Caco-2 (cell line): ENCODE data around the gene C2orf68. TPM values are rescaled to one million over a fixed set of nuclear protein-coding genes. Genes with fewer than 3 reads are reported as not detected.

Experiments used
- BruUV-seq: library from RNA; stranded (reverse); fragments of 400-500 nt; replicated peaks from 2 replicates; lab custom pipeline; 2021; lab: Mats Ljungman, UMichigan
- CTCF ChIA-PET: fragments of 300-600 bp; sonication (Branson Sonifier 250); formaldehyde crosslinking; loops from one replicate; lab custom pipeline; 2022; ENCODE audit warnings: antibody characterized with exemption; lab: Charles Lee
- POLR2A ChIA-PET: fragments of 300-600 bp; sonication (Branson Sonifier 250); formaldehyde crosslinking; loops from one replicate; lab custom pipeline; 2022; ENCODE audit warnings: antibody characterized with exemption; lab: Charles Lee
- DNase-seq, 2 experiments: peaks; one replicate each; pipeline versions ENCODE4 v3.0.0 to v3.0.0-alpha.2; 2020 to 2022
- H3K27me3 ChIP-seq: replicated peaks from 2 replicates; pipeline ENCODE4 v1.6.0; 2011; ENCODE audit warnings: low read length; ENCODE audit not compliant: control insufficient read depth, insufficient read depth
- H3K36me3 ChIP-seq: 2 replicates; pipeline ENCODE4 v1.5.1; 2011; ENCODE audit warnings: low read length; ENCODE audit not compliant: control insufficient read depth, insufficient read depth
- H3K4me1 ChIP-seq: fragments of 250-450 bp; sonication (Bioruptor Pico); 2 replicates; pipeline ENCODE4 v1.5.1; 2020; ENCODE audit warnings: mild to moderate bottlenecking
- H3K4me3 ChIP-seq: 2 replicates; pipeline ENCODE4 v1.5.1; 2011; ENCODE audit warnings: low read depth, mild to moderate bottlenecking, control low read depth, low read length
- H3K9me3 ChIP-seq: fragments of 250-450 bp; sonication (Bioruptor Pico); 2 replicates; pipeline ENCODE4 v1.5.1; 2020; ENCODE audit warnings: mild to moderate bottlenecking, moderate library complexity
- H3K27ac Mint-ChIP-seq: one replicate; pipeline ENCODE4 v1.8.0; 2022; ENCODE audit warnings: mixed read lengths; ENCODE audit not compliant: unreplicated experiment
- H3K27me3 Mint-ChIP-seq: one replicate; pipeline ENCODE4 v1.8.0; 2022; ENCODE audit warnings: mixed read lengths; ENCODE audit not compliant: insufficient read depth, unreplicated experiment
- H3K36me3 Mint-ChIP-seq: one replicate; pipeline ENCODE4 v1.8.0; 2022; ENCODE audit warnings: mild to moderate bottlenecking, mixed read lengths; ENCODE audit not compliant: insufficient read depth, unreplicated experiment
- H3K4me1 Mint-ChIP-seq: one replicate; pipeline ENCODE4 v1.8.0; 2022; ENCODE audit warnings: low read depth, mixed read lengths; ENCODE audit not compliant: unreplicated experiment
- H3K4me3 Mint-ChIP-seq: one replicate; pipeline ENCODE4 v1.8.0; 2022; ENCODE audit warnings: mild to moderate bottlenecking, moderate library complexity, mixed read lengths; ENCODE audit not compliant: unreplicated experiment
- H3K9me3 Mint-ChIP-seq: one replicate; pipeline ENCODE4 v1.8.0; 2022; ENCODE audit warnings: mixed read lengths; ENCODE audit not compliant: unreplicated experiment
- intact Hi-C: fragments of 100-400 bp; cut with micrococcal nuclease; formaldehyde crosslinking; loops from one replicate; pipeline ENCODE4 v1.10.0; 2022; ENCODE audit not compliant: unreplicated experiment
- total RNA-seq: library from RNA; stranded (reverse); gene quantifications from 2 replicates; pipeline ENCODE4 v1.2.3, GENCODE V29; 2022
- TF ChIP-seq, protein P1 (sequence below), 2 experiments: fragments of 200-600 bp in 1 of 2; IDR thresholded peaks; 1 replicate in 1 of 2; 2 replicates in 1 of 2; pipeline versions ENCODE4 v1.5.1 to v1.8.0; 2011 to 2022; ENCODE audit warnings: antibody characterized with exemption in 1 of 2, control low read depth in 1 of 2, inconsistent platforms in 1 of 2, low read depth in 1 of 2, low read length in 1 of 2, mild to moderate bottlenecking in 1 of 2, moderate library complexity in 1 of 2; ENCODE audit not compliant: insufficient read depth in 1 of 2, severe bottlenecking in 1 of 2, unreplicated experiment in 1 of 2

The C2orf68 gene
- total RNA-seq, 1 experiment from 2014 or later: 54.5 TPM

DNA sequence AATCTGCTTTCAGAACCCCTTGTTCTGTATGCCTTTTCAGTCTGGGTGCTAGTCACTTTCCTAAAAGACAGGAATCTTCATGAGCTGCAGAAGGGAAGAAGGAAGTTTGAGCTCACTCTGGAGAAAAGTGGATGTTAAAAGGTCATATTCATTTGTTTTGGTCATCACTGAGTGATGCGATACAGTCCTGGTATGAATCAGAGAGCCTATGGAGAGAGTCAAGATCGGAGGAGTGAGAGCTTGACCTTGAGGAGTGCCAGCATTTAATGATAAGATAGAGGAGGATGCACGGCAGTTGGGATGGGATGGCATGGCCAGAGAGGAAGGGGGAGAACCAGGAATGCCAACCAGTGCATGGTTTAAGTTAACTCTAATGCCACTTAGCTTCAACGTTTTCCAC, 23.8 kb upstream of the C2orf68 start:
- H3K4me3 Mint-ChIP-seq: no peak overlapping the region
- intact Hi-C loops: no loop called here
- Histone ChIP-seq H3K36me3 (peaks cover 7% of the 10 kb centered on the region), H3K9me3 (no peaks in the 10 kb centered on the region), H3K4me1 (no peaks in the 10 kb centered on the region), H3K4me3 (no peak overlapping the region), H3K27me3 (no peaks in the 10 kb centered on the region)
- H3K27me3 Mint-ChIP-seq: no peaks in the 10 kb centered on the region
- H3K9me3 Mint-ChIP-seq: no peaks in the 10 kb centered on the region
- BruUV-seq: no TSS peak
- peaks cover 96% of the 10 kb centered on the region for H3K36me3 Mint-ChIP-seq
- no peak for DNase-seq
- TF ChIP-seq, protein P1, sequence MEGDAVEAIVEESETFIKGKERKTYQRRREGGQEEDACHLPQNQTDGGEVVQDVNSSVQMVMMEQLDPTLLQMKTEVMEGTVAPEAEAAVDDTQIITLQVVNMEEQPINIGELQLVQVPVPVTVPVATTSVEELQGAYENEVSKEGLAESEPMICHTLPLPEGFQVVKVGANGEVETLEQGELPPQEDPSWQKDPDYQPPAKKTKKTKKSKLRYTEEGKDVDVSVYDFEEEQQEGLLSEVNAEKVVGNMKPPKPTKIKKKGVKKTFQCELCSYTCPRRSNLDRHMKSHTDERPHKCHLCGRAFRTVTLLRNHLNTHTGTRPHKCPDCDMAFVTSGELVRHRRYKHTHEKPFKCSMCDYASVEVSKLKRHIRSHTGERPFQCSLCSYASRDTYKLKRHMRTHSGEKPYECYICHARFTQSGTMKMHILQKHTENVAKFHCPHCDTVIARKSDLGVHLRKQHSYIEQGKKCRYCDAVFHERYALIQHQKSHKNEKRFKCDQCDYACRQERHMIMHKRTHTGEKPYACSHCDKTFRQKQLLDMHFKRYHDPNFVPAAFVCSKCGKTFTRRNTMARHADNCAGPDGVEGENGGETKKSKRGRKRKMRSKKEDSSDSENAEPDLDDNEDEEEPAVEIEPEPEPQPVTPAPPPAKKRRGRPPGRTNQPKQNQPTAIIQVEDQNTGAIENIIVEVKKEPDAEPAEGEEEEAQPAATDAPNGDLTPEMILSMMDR (IDR thresholded peaks at IDR 0.05; ENCODE audit: insufficient read depth in 1 of 2, low read depth in 1 of 2, low read length in 1 of 2, severe bottlenecking in 1 of 2, unreplicated experiment in 1 of 2): no peak
- POLR2A ChIA-PET: no interaction called here
- CTCF ChIA-PET: interaction anchor here (0.6 kb wide), 1 partner anchor 27 kb away, joined by 5 read pairs; no protein-coding TSS in a partner anchor
- H3K27ac Mint-ChIP-seq: no peak overlapping the region
- no peaks in the 10 kb centered on the region for H3K4me1 Mint-ChIP-seq

DNA sequence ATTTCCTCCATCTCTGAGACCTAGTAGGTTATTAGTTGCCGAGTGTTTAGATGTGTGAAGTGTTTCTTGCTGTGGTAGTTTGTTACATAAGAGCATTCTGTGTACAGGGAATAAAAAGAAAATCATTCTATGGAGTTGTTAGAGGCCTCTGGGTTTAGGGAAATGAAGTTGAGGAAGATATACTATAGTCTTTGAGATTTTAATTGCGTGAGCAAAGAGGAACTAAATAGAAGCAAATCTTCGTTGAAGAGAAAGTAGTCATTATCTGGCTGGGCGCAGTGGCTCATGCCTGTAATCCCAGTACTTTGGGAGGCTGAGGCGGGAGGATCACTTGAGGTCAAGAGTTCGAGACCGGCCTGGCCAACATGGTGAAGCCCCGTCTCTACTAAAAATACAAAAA, 23.1 kb upstream of the C2orf68 start:
- BruUV-seq: no TSS peak

DNA sequence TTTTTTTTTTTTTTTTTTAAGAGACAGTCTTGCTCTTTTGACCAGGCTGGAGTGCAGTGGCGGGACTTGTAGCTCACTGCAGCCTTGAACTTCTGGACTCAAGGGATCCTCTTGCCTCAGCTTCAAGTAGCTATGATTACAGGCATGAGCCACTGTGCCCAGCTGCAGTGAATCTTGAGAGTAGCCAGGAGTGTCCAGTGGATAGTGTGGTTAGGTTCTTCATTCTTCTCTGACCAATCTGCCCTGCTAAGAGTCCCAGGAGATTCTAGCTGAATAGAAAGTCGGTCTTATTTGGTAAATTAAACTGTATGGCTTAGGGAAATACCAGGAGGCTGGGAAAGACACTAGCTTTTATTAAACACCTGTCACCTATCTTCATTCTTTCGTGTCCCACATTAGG, 19.4 kb upstream of the C2orf68 start:
- Histone ChIP-seq H3K4me3 (no peak overlapping the region), H3K4me1 (no peaks in the 10 kb centered on the region), H3K27me3 (no peaks in the 10 kb centered on the region), H3K9me3 (no peaks in the 10 kb centered on the region), H3K36me3 (peaks cover 2% of the 10 kb centered on the region; the same call in 1 of the 2 replicates)
- POLR2A ChIA-PET: no interaction called here
- DNase-seq: no peak
- BruUV-seq: no TSS peak
- Mint-ChIP-seq H3K4me1 (no peaks in the 10 kb centered on the region), H3K27ac (no peak overlapping the region), H3K36me3 (peaks cover 95% of the 10 kb centered on the region), H3K4me3 (no peak overlapping the region), H3K27me3 (no peaks in the 10 kb centered on the region), H3K9me3 (no peaks in the 10 kb centered on the region)
- CTCF ChIA-PET: no interaction called here
- intact Hi-C loops: no loop called here
- TF ChIP-seq, protein P1 (IDR thresholded peaks at IDR 0.05; ENCODE audit: insufficient read depth in 1 of 2, low read depth in 1 of 2, low read length in 1 of 2, severe bottlenecking in 1 of 2, unreplicated experiment in 1 of 2): no peak

More for the DNA sequence above, 23.1 kb upstream of the C2orf68 start:
- Mint-ChIP-seq H3K4me3 (no peak overlapping the region), H3K36me3 (peaks cover 96% of the 10 kb centered on the region), H3K4me1 (no peaks in the 10 kb centered on the region), H3K27me3 (no peaks in the 10 kb centered on the region), H3K9me3 (no peaks in the 10 kb centered on the region), H3K27ac (no peak overlapping the region)
- no peak for DNase-seq
- Histone ChIP-seq H3K9me3 (no peaks in the 10 kb centered on the region), H3K36me3 (peaks cover 7% of the 10 kb centered on the region), H3K27me3 (no peaks in the 10 kb centered on the region), H3K4me1 (no peaks in the 10 kb centered on the region), H3K4me3 (no peak overlapping the region)
- POLR2A ChIA-PET: no interaction called here
- TF ChIP-seq, protein P1 (IDR thresholded peaks at IDR 0.05; ENCODE audit: insufficient read depth in 1 of 2, low read depth in 1 of 2, low read length in 1 of 2, severe bottlenecking in 1 of 2, unreplicated experiment in 1 of 2): no peak
- CTCF ChIA-PET: no interaction called here
- intact Hi-C loops: no loop called here
